ENCODE data around the gene VWA5B1.

VWA5B1 gene

DNA sequence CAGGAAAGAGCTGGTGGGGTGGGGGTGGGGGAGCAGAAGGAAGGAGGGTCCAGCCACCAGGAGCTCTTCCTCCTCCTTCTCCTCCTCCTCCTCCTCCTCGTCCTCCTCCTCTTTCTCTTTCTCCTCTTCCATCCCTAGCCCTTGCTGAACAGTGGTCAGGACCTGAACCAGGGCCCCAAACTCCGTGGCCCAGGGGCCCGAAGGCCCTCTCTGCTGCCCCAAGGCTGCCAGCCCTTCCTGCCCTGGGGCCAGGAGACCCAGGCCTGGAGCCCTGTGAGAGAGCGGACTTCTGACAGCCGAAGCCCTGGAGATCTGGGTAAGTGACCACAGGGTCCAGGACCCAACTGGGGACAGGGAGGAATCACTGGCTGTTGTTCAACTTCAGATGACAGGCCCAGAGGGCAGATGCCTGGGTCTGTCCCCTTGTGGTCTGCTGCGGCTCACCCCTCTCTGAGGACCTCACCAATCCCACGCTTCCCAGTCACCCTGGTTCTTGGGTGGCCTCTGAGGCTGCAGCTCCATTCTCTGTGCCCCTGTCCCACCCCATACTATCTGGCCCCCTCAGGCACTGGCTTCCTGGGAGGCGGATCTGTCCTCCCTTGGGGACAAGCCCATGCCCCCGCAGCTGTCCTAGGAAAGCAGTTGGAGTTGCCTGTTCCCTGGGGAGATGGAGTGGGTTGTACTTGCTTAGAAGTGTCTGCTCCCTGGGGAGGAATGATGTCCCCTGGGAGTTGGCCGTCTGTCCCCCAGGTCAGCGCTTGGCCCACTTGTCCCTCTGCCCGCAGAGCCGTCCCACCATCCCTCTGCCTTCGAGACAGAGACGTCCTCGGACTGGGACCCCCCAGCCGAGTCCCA lies 51.8 kb downstream of the VWA5B1 start:
- peak overlapping the region; percentile 60; the same call in 1 of the 2 replicates for H3K4me3 ChIP-seq (ENCODE audit: low read length)
- no peak overlapping the region for H3K9ac ChIP-seq (ENCODE audit: low read depth, low read length)
- H3K9me3 ChIP-seq (ENCODE audit: insufficient read depth, low read depth, low read length) = no peaks in the 10 kb centered on the region
- peaks cover 19% of the 10 kb centered on the region for H3K27me3 ChIP-seq (ENCODE audit: insufficient read depth, low read length)
- H3K27ac ChIP-seq (ENCODE audit: low read length) = no peak overlapping the region
- H3K4me1 ChIP-seq (ENCODE audit: insufficient read depth, low read length) = peaks cover 3% of the 10 kb centered on the region; the same call in 1 of the 2 replicates
- no peaks in the 10 kb centered on the region for H3K36me3 ChIP-seq (ENCODE audit: insufficient read depth, low read depth, low read length)

GRCh38 chr1:20343149-20343937 lies 52.7 kb downstream of the VWA5B1 start:
- Histone ChIP-seq H3K27me3 (ENCODE audit: insufficient read depth, low read length) (peaks cover 19% of the 10 kb centered on the region), H3K9me3 (ENCODE audit: insufficient read depth, low read depth, low read length) (no peaks in the 10 kb centered on the region), H3K4me1 (ENCODE audit: insufficient read depth, low read length) (peaks cover 3% of the 10 kb centered on the region; the same call in 1 of the 2 replicates), H3K9ac (ENCODE audit: low read depth, low read length) (peak overlapping the region; percentile 40; the same call in 1 of the 2 replicates), H3K27ac (ENCODE audit: low read length) (no peak overlapping the region), H3K4me3 (ENCODE audit: low read length) (peak overlapping the region; percentile 70), H3K36me3 (ENCODE audit: insufficient read depth, low read depth, low read length) (no peaks in the 10 kb centered on the region)

DNA sequence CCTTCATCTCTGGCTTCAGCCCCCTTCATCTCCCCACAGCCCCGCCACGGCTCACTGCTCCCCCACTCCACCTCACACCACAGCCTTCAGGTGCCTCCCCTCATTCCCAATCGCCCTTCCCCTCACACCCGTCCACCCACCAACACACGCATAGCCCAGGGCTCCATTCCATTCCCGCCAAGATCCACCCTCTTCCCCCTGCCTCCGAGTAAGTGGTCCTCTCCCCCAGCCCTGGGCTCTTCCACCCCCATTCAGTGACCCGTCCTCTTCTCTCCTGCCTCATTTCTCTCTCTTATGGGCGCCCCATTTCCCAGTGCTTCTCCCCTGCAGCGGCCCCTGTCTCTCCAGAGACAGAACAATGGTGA lies 53.2 kb downstream of the VWA5B1 start:
- no peak overlapping the region for H3K27ac ChIP-seq (ENCODE audit: low read length)

DNA sequence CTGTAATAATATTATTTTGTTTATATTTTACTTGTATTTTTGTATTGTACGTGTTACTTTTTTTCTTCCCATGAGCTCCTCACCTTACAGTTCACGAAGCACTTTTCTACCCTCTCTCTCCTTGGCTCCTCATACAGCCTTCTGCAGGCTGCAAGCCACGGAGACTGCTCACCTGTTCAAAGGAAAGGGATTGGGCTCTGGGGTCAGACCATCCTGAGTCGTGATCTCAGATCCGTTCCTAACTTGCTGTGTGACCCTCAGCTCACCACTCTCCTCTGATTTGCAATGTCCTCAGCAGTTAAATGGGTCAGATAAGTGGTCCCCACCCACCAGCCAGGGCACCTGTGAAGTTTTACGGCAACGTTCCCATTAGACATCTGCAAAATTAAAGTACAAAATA lies 54.1 kb downstream of the VWA5B1 start:
- Histone ChIP-seq H3K27me3 (ENCODE audit: insufficient read depth, low read length) (peaks cover 19% of the 10 kb centered on the region), H3K9ac (ENCODE audit: low read depth, low read length) (no peak overlapping the region), H3K4me3 (ENCODE audit: low read length) (no peak overlapping the region), H3K27ac (ENCODE audit: low read length) (no peak overlapping the region), H3K9me3 (ENCODE audit: insufficient read depth, low read depth, low read length) (no peaks in the 10 kb centered on the region), H3K36me3 (ENCODE audit: insufficient read depth, low read depth, low read length) (no peaks in the 10 kb centered on the region), H3K4me1 (ENCODE audit: insufficient read depth, low read length) (peaks cover 3% of the 10 kb centered on the region; the same call in 1 of the 2 replicates)

More for the DNA sequence above, 53.2 kb downstream of the VWA5B1 start:
- no peaks in the 10 kb centered on the region for H3K9me3 ChIP-seq (ENCODE audit: insufficient read depth, low read depth, low read length)
- peaks cover 3% of the 10 kb centered on the region; the same call in 1 of the 2 replicates for H3K4me1 ChIP-seq (ENCODE audit: insufficient read depth, low read length)
- H3K27me3 ChIP-seq (ENCODE audit: insufficient read depth, low read length) = peaks cover 19% of the 10 kb centered on the region
- no peaks in the 10 kb centered on the region for H3K36me3 ChIP-seq (ENCODE audit: insufficient read depth, low read depth, low read length)
- peak overlapping the region; percentile 40; the same call in 1 of the 2 replicates for H3K9ac ChIP-seq (ENCODE audit: low read depth, low read length)
- H3K4me3 ChIP-seq (ENCODE audit: low read length) = peak overlapping the region; percentile 70

- Histone ChIP-seq H3K9ac (ENCODE audit: low read depth, low read length) (no peak overlapping the region), H3K36me3 (ENCODE audit: insufficient read depth, low read depth, low read length) (no peaks in the 10 kb centered on the region), H3K27ac (ENCODE audit: low read length) (no peak overlapping the region), H3K4me3 (ENCODE audit: low read length) (no peak overlapping the region), H3K27me3 (ENCODE audit: insufficient read depth, low read length) (peaks cover 19% of the 10 kb centered on the region), H3K4me1 (ENCODE audit: insufficient read depth, low read length) (peaks cover 3% of the 10 kb centered on the region; the same call in 1 of the 2 replicates), H3K9me3 (ENCODE audit: insufficient read depth, low read depth, low read length) (no peaks in the 10 kb centered on the region)
Observed at GRCh38 chr1:20345419-20345818, 54.7 kb downstream of the VWA5B1 start.

- H3K36me3 ChIP-seq (ENCODE audit: insufficient read depth, low read depth, low read length) = no peaks in the 10 kb centered on the region
Observed at GRCh38 chr1:20346433-20346832, 55.8 kb downstream of the VWA5B1 start.

DNA sequence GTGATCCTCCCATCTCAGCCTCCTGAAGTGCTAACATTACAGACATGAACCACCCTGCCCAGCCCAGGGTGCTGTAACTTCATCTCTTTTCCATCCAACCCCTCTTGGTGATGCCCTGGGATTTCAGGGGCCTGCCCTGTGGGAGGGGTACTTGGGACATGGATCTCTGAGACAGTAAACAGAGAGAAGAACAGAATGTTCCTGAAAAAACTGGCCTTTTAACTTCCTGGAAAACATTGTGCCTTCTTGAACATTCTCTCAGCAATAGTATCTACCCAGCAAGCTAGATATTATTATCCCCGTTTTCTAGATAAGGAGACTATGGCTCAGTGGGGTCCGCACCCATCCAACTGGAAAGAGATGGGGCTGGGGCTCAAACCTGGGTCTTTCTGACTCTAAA lies 57.0 kb downstream of the VWA5B1 start:
- H3K4me1 ChIP-seq (ENCODE audit: insufficient read depth, low read length) = peaks cover 3% of the 10 kb centered on the region; the same call in 1 of the 2 replicates
- peaks cover 11% of the 10 kb centered on the region for H3K27me3 ChIP-seq (ENCODE audit: insufficient read depth, low read length)
- H3K36me3 ChIP-seq (ENCODE audit: insufficient read depth, low read depth, low read length) = no peaks in the 10 kb centered on the region
- no peak overlapping the region for H3K4me3 ChIP-seq (ENCODE audit: low read length)
- H3K27ac ChIP-seq (ENCODE audit: low read length) = no peak overlapping the region
- no peak overlapping the region for H3K9ac ChIP-seq (ENCODE audit: low read depth, low read length)
- no peaks in the 10 kb centered on the region for H3K9me3 ChIP-seq (ENCODE audit: insufficient read depth, low read depth, low read length)

More at GRCh38 chr1:20346433-20346832, 55.8 kb downstream of the VWA5B1 start:
- Histone ChIP-seq H3K4me3 (ENCODE audit: low read length) (no peak overlapping the region), H3K4me1 (ENCODE audit: insufficient read depth, low read length) (peaks cover 3% of the 10 kb centered on the region; the same call in 1 of the 2 replicates), H3K27me3 (ENCODE audit: insufficient read depth, low read length) (peaks cover 19% of the 10 kb centered on the region), H3K9me3 (ENCODE audit: insufficient read depth, low read depth, low read length) (no peaks in the 10 kb centered on the region), H3K27ac (ENCODE audit: low read length) (no peak overlapping the region), H3K9ac (ENCODE audit: low read depth, low read length) (no peak overlapping the region)

DNA sequence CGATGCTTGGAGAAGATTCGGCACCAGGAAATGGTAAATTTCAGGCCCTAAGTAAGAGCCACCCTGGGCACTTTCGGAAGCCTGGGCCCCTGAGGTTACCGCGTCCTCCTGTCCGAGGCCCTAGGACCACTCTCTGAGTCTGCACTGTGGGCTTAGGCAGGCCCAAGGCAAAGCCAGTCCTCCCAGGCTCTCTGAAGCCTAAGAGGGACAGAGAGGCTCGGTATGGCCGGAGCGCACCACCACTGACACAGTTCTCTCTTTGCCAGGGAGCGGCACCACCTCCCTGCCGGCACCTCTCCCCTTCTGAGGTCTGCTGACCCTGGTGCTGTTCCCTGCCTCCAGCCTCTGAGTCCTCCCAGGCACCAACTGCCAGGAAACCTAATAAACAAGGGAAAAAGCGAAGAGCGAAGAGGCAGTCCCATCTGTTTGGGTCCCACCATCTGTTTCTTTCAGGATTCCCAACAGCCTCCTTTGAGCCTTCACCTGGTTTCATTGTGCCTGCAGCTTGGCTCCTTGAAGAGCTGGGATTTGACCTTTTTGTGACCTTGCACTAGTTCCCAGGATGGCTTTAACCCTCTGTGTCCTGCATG lies 57.7 kb downstream of the VWA5B1 start:
- no peak overlapping the region for H3K9ac ChIP-seq (ENCODE audit: low read depth, low read length)
- no peak overlapping the region for H3K27ac ChIP-seq (ENCODE audit: low read length)

GRCh38 chr1:20349561-20349960 lies 58.9 kb downstream of the VWA5B1 start:
- no peaks in the 10 kb centered on the region for H3K36me3 ChIP-seq (ENCODE audit: insufficient read depth, low read depth, low read length)
- peaks cover 4% of the 10 kb centered on the region; the same call in 1 of the 2 replicates for H3K27me3 ChIP-seq (ENCODE audit: insufficient read depth, low read length)

More for the DNA sequence above, 57.7 kb downstream of the VWA5B1 start:
- no peaks in the 10 kb centered on the region for H3K36me3 ChIP-seq (ENCODE audit: insufficient read depth, low read depth, low read length)
- no peaks in the 10 kb centered on the region for H3K9me3 ChIP-seq (ENCODE audit: insufficient read depth, low read depth, low read length)
- H3K27me3 ChIP-seq (ENCODE audit: insufficient read depth, low read length) = peaks cover 10% of the 10 kb centered on the region
- peaks cover 3% of the 10 kb centered on the region; the same call in 1 of the 2 replicates for H3K4me1 ChIP-seq (ENCODE audit: insufficient read depth, low read length)
- H3K4me3 ChIP-seq (ENCODE audit: low read length) = no peak overlapping the region

GRCh38 chr1:20349971-20350370 lies 59.3 kb downstream of the VWA5B1 start:
- peaks cover 4% of the 10 kb centered on the region; the same call in 1 of the 2 replicates for H3K27me3 ChIP-seq (ENCODE audit: insufficient read depth, low read length)
- no peak overlapping the region for H3K4me3 ChIP-seq (ENCODE audit: low read length)
- no peaks in the 10 kb centered on the region for H3K9me3 ChIP-seq (ENCODE audit: insufficient read depth, low read depth, low read length)
- H3K36me3 ChIP-seq (ENCODE audit: insufficient read depth, low read depth, low read length) = no peaks in the 10 kb centered on the region
- H3K4me1 ChIP-seq (ENCODE audit: insufficient read depth, low read length) = no peaks in the 10 kb centered on the region
- no peak overlapping the region for H3K27ac ChIP-seq (ENCODE audit: low read length)
- H3K9ac ChIP-seq (ENCODE audit: low read depth, low read length) = no peak overlapping the region

More at GRCh38 chr1:20349561-20349960, 58.9 kb downstream of the VWA5B1 start:
- no peaks in the 10 kb centered on the region for H3K9me3 ChIP-seq (ENCODE audit: insufficient read depth, low read depth, low read length)
- H3K4me1 ChIP-seq (ENCODE audit: insufficient read depth, low read length) = no peaks in the 10 kb centered on the region
- H3K9ac ChIP-seq (ENCODE audit: low read depth, low read length) = no peak overlapping the region
- no peak overlapping the region for H3K4me3 ChIP-seq (ENCODE audit: low read length)
- H3K27ac ChIP-seq (ENCODE audit: low read length) = no peak overlapping the region

DNA sequence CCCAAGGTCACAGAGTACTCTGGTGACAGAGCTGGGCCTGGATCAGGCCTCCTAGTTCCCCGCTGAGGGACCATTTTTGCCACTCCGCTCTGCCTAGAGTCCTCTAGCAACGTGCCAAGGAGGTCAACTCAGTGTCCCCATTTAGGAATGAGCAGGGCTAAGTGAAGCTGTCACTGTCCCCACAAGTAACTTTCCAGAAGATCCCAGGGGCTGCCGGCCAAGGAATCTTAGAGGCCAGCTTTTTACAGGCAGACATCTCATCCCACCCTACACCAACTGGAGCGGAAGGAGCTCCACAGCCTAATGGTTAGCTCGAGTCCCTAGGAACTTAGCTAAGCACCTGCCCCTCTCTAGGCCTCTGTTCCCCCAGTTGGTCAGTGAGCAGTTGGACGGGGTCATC lies 59.7 kb downstream of the VWA5B1 start:
- H3K36me3 ChIP-seq (ENCODE audit: insufficient read depth, low read depth, low read length) = no peaks in the 10 kb centered on the region
- H3K4me1 ChIP-seq (ENCODE audit: insufficient read depth, low read length) = no peaks in the 10 kb centered on the region
- H3K27me3 ChIP-seq (ENCODE audit: insufficient read depth, low read length) = peaks cover 4% of the 10 kb centered on the region; the same call in 1 of the 2 replicates
- H3K4me3 ChIP-seq (ENCODE audit: low read length) = no peak overlapping the region
- no peak overlapping the region for H3K27ac ChIP-seq (ENCODE audit: low read length)
- no peaks in the 10 kb centered on the region for H3K9me3 ChIP-seq (ENCODE audit: insufficient read depth, low read depth, low read length)
- no peak overlapping the region for H3K9ac ChIP-seq (ENCODE audit: low read depth, low read length)
